Gastrocnemius medialis (tissue), 4 donors: Measurements from ENCODE around the gene CDCA4. TPM values are rescaled to one million over a fixed set of nuclear protein-coding genes. Genes with fewer than 3 reads are reported as not detected.

ENCODE experiments used
- ATAC-seq, 2 donors: fragments of 150-250 bp; one replicate each; pipeline ENCODE4 v1.9.1; 2016
- DNase-seq, 2 donors: peaks; one replicate each; pipeline ENCODE4 v3.0.0-alpha.2; 2019
- H3K27ac ChIP-seq, 4 donors: fragments of 200-600 bp; sonication (generic); 1 replicate in 1 of 4; 2 replicates in 3 of 4; pipeline ENCODE4 v1.5.1; 2016 to 2018; ENCODE audit warnings: mild to moderate bottlenecking in 2 of 4, moderate library complexity in 1 of 4
- H3K27me3 ChIP-seq, 3 donors: fragments of 200-600 bp; sonication (generic) in 2 of 3; 1 replicate in 1 of 3; 2 replicates in 2 of 3; pipeline versions ENCODE4 v1.5.1 to v1.6.0; 2016 to 2019; ENCODE audit warnings: mild to moderate bottlenecking in 1 of 3, moderate library complexity in 1 of 3
- H3K36me3 ChIP-seq, 2 donors: fragments of 200-600 bp; sonication (generic) in 1 of 2; one replicate each; pipeline ENCODE4 v1.5.1; 2017 to 2018
- H3K4me1 ChIP-seq, 2 donors: fragments of 200-600 bp; sonication (generic) in 1 of 2; one replicate each; pipeline ENCODE4 v1.5.1; 2016 to 2017; ENCODE audit warnings: mild to moderate bottlenecking in 2 of 2
- H3K4me3 ChIP-seq, 4 donors: fragments of 200-600 bp; sonication (generic) in 3 of 4; 1 replicate in 1 of 4; 2 replicates in 3 of 4; pipeline ENCODE4 v1.5.1; 2016 to 2019; ENCODE audit warnings: mild to moderate bottlenecking in 2 of 4
- H3K9me3 ChIP-seq, 3 donors: fragments of 200-600 bp; sonication (generic) in 2 of 3; 1 replicate in 1 of 3; 2 replicates in 2 of 3; pipeline ENCODE4 v1.5.1; 2016 to 2019
- POLR2A ChIP-seq, 2 donors: fragments of 450-650 bp; IDR thresholded peaks; one replicate each; pipeline ENCODE4 v1.6.1; 2017; ENCODE audit warnings: antibody characterized with exemption in 2 of 2, mild to moderate bottlenecking in 2 of 2, moderate library complexity in 2 of 2
- in situ Hi-C, 4 donors: fragments of 200-750 bp; cut with MboI; loops; one replicate each; pipeline versions ENCODE4 v1.15.0 to v1.8.0; 2017; ENCODE audit warnings: low sequenced_read_pairs in 4 of 4
- intact Hi-C: fragments of 100-400 bp; cut with DNase I; formaldehyde crosslinking; loops from one replicate; pipeline ENCODE4 v1.15.1; 2023; ENCODE audit warnings: low total_unique reads
- total RNA-seq, 4 donors: library from RNA; depleted of rRNA; stranded (reverse); fragments of >200 nt; gene quantifications; one replicate each; pipeline versions ENCODE4 v1.1.0 to v1.2.3, GENCODE V29; 2016
- TF ChIP-seq, protein P1 (sequence below), 5 experiments: fragments of 450-650 bp in 3 of 5; fragments of 200-600 bp in 2 of 5; sonication (generic) in 2 of 5; IDR thresholded peaks in 4 of 5; conservative IDR thresholded peaks in 1 of 5; 1 replicate in 4 of 5; 2 replicates in 1 of 5; pipeline ENCODE4 v1.5.1; 2016 to 2019; ENCODE audit warnings: antibody characterized with exemption in 5 of 5, mild to moderate bottlenecking in 3 of 5, moderate library complexity in 3 of 5

Gene CDCA4
- total RNA-seq, 4 donors from 2014 or later: 0.71 to 2.2 (median 1.8) TPM

DNA sequence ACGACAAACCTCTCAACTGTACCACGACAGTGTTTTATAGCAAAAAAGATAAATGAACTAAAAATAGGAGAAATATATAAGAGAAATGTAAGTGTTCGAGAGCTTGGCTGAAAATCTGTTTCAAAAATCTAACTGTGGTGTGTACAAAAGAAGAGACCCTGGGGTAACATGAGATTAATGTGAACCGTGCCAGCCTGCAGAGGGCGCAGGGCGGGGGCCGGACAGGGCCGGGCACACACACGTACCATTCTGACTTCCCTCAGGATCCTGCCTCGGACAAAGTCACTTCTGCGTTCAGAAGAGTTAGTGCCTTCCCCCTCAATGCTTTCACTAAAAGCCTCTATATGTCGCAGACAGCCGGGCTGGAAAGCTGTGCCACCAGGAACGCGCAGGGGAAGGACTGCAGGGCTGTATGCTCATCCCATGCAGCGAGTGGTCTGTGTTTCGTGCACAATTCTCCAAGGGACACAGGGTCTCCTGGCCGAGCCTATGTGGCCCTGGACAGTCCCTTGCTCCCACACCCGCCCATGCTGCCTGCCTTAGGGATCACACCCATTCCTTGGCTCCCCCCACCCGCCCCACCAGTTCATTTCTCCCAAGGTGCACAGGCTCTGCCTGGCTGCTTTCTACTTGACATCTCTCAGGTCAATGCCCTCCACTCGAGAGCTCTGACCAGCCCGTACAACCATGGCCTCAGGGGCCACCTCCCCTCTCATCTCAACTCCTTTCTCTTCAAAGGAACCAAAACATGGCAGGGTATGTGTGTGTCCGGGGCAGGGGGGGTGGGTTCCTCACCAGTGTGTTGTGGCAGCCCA is 8.5 kb downstream of the CDCA4 start:
- Histone ChIP-seq H3K27me3 (no peaks in the 10 kb centered on the region), H3K9me3 (no peaks in the 10 kb centered on the region), H3K36me3 (peaks cover 0 to 7% of the 10 kb centered on the region in 2 donors), H3K4me1 (no peaks in the 10 kb centered on the region), H3K27ac (no peak overlapping the region), H3K4me3 (no peak overlapping the region)
- intact Hi-C loops: loop anchor here (5.0 kb wide), 1 partner anchor 35 kb away; no protein-coding TSS in a partner anchor
- no peak for DNase-seq
- no peak for ATAC-seq
- TF ChIP-seq, protein P1, sequence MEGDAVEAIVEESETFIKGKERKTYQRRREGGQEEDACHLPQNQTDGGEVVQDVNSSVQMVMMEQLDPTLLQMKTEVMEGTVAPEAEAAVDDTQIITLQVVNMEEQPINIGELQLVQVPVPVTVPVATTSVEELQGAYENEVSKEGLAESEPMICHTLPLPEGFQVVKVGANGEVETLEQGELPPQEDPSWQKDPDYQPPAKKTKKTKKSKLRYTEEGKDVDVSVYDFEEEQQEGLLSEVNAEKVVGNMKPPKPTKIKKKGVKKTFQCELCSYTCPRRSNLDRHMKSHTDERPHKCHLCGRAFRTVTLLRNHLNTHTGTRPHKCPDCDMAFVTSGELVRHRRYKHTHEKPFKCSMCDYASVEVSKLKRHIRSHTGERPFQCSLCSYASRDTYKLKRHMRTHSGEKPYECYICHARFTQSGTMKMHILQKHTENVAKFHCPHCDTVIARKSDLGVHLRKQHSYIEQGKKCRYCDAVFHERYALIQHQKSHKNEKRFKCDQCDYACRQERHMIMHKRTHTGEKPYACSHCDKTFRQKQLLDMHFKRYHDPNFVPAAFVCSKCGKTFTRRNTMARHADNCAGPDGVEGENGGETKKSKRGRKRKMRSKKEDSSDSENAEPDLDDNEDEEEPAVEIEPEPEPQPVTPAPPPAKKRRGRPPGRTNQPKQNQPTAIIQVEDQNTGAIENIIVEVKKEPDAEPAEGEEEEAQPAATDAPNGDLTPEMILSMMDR (IDR thresholded peaks at IDR 0.05 in 4 of 5, conservative IDR thresholded peaks at IDR 0.05 in 1 of 5): peak in 2 of 5 experiments; percentile 23 to 44
- no peak for TF ChIP-seq POLR2A (IDR thresholded peaks at IDR 0.05)
- in situ Hi-C loops: no loop called here

DNA sequence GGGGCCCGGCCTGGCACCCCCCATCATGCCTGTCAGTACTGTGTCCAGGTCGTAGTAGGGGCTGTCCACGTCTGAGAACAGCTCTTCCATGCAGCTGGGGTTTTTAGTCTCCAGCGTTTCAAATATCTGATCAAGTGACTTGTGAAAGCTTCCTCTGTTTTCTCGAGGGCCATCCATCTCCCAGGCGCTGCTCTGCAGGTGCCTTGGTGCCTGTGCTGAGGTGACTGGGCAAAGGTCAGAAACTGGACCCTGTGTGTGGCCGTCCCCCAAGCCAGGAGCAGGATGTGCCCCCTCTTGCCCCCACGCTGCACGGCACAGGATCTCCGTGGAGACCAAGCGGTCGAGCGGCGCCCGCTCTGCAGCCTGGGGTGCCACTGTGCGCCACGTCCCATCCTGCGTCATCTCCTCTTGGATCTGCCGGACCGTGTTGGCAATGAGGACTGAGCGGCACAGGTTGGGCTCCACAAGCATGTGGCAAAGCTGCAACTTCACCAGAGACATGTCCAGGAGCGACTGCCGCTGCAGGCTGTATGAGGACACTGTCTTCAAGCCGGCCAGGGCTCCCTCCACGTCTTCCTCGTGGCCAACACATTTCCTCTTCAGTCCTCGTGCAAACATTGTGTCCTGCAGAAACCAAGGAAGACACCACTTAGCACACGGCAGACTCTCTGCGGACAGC is 9.4 kb downstream of the CDCA4 start:
- TF ChIP-seq POLR2A (IDR thresholded peaks at IDR 0.05): no peak
- TF ChIP-seq, protein P1 (IDR thresholded peaks at IDR 0.05 in 4 of 5, conservative IDR thresholded peaks at IDR 0.05 in 1 of 5): no peak
- H3K36me3 ChIP-seq: peaks cover 0 to 7% of the 10 kb centered on the region in 2 donors

DNA sequence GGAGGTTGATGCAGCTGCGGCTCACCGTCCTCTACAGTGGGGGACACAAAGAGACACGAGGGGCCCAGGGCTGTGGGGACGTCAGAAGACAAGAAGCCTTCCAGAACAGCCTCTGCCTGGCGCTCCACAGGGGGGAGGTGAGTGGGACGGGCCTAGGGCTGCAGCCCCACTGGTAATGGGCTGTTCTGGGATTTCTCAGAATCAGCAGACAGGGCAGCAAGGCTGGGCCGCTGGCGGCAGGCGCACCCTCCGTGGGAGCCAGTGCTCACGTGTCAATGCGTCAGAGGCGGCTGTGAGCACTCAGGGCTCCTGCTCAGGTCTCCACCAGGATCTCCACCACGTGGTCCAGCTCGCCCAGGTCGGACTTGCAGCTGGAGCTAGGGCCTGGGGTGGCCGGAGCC is 10.0 kb downstream of the CDCA4 start:
- Histone ChIP-seq H3K27me3 (no peaks in the 10 kb centered on the region), H3K4me3 (no peak overlapping the region), H3K9me3 (no peaks in the 10 kb centered on the region), H3K4me1 (no peaks in the 10 kb centered on the region), H3K27ac (no peak overlapping the region), H3K36me3 (peaks cover 0 to 7% of the 10 kb centered on the region in 2 donors)
- in situ Hi-C loops (no loop called here), intact Hi-C loops (loop anchor here (5.0 kb wide), 1 partner anchor 36 kb away; no protein-coding TSS in a partner anchor)
- ATAC-seq: no peak
- TF ChIP-seq POLR2A (IDR thresholded peaks at IDR 0.05): no peak
- TF ChIP-seq, protein P1 (IDR thresholded peaks at IDR 0.05 in 4 of 5, conservative IDR thresholded peaks at IDR 0.05 in 1 of 5): no peak
- DNase-seq: no peak

More for the DNA sequence above, 9.4 kb downstream of the CDCA4 start:
- DNase-seq: no peak
- no peak for ATAC-seq
- Histone ChIP-seq H3K27ac (no peak overlapping the region), H3K27me3 (no peaks in the 10 kb centered on the region), H3K9me3 (no peaks in the 10 kb centered on the region), H3K4me3 (no peak overlapping the region), H3K4me1 (no peaks in the 10 kb centered on the region)
- intact Hi-C loops (loop anchor here (5.0 kb wide), 1 partner anchor 36 kb away; no protein-coding TSS in a partner anchor), in situ Hi-C loops (no loop called here)

DNA sequence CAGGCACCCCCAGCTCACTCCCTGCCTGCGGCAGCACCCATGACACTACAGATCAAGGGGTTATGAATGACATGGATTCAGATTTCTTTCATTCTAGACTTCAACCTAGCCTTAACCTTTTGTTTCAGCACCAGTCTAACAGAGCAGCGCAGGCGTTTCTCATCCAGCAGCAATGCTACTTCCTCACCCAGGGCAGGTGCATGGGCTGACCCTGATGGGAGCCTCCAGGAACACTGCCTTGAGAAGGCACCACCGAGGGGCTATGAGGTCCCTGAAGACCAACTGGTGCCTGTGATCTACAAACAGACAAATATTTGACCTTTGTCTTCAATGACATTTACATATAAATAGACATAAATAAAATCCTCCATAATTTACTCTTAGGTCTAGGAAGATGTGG is 10.8 kb downstream of the CDCA4 start:
- Histone ChIP-seq H3K4me3 (no peak overlapping the region), H3K36me3 (peaks cover 0 to 7% of the 10 kb centered on the region in 2 donors), H3K9me3 (no peaks in the 10 kb centered on the region), H3K27me3 (no peaks in the 10 kb centered on the region), H3K4me1 (no peaks in the 10 kb centered on the region), H3K27ac (no peak overlapping the region)
- no peak for ATAC-seq
- in situ Hi-C loops (no loop called here), intact Hi-C loops (loop anchor here (5.0 kb wide), 1 partner anchor 37 kb away; no protein-coding TSS in a partner anchor)
- DNase-seq: no peak
- TF ChIP-seq, protein P1 (IDR thresholded peaks at IDR 0.05 in 4 of 5, conservative IDR thresholded peaks at IDR 0.05 in 1 of 5): no peak
- no peak for TF ChIP-seq POLR2A (IDR thresholded peaks at IDR 0.05)
